Omental fat pad (tissue), 4 donors: Measurements from ENCODE around the gene LRP1. TPM values are rescaled to one million over a fixed set of nuclear protein-coding genes. Genes with fewer than 3 reads are reported as not detected.

Source experiments
- ATAC-seq: fragments of 150-250 bp; one replicate; pipeline ENCODE4 v1.9.1; 2016; ENCODE audit warnings: mild to moderate bottlenecking, moderate library complexity; ENCODE audit not compliant: low FRiP score
- DNase-seq: peaks from one replicate; pipeline ENCODE4 v3.0.0-alpha.2; 2019; ENCODE audit warnings: low spot score
- CTCF ChIP-seq, 3 donors: fragments of 450-650 bp; IDR thresholded peaks; one replicate each; pipeline ENCODE4 v1.5.1; 2016 to 2017; ENCODE audit warnings: antibody characterized with exemption in 3 of 3, mild to moderate bottlenecking in 3 of 3, moderate library complexity in 2 of 3
- total RNA-seq, 4 donors: library from RNA; depleted of rRNA; stranded (reverse); fragments of >200 nt; gene quantifications; one replicate each; pipeline ENCODE4 v1.1.0, GENCODE V29; 2016

Gene LRP1
- total RNA-seq, 4 donors from 2014 or later, result 312 to 592 (median 571) TPM

DNA sequence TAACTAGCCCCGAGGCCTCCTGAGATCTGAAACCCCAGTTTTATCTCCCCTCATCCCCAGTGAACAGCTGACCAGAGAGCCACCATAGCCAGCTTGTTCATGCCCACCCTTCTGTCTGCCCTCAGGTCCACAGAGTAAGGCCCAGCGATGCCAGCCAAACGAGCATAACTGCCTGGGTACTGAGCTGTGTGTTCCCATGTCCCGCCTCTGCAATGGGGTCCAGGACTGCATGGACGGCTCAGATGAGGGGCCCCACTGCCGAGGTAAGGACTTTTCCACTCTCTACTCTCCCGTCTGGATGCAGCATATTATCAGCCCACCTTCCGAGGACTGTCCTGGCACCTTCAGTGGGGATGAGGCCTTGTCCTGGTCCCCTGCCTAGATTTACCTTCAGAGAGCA, 13.0 kb downstream of the LRP1 start:
- TF ChIP-seq CTCF (IDR thresholded peaks at IDR 0.05), result no peak
- DNase-seq, result no peak
- ATAC-seq, result no peak

GRCh38 chr12:57142121-57142520, 13.8 kb downstream of the LRP1 start:
- ATAC-seq (no peak), DNase-seq (no peak)
- no peak for TF ChIP-seq CTCF (IDR thresholded peaks at IDR 0.05)

DNA sequence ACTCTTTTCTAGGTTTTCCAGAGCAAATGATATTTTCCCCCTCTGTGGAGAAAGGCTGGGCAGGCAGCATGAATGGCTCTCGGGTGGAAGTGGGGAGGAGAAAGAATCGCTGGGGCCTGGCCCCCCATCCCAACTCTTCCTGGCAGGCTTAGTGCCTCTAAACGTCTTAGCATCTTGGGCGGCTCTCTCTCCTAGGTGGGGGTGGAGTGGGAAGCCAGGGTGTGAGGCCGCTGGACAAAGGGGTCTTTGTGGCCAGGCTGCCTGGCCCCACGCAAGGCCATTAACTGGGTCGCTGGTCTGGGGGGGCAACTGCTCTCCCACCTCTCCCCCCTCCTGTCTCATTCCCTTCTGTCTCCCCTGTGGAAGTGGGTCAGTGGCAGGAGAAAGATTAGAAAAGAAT, 14.4 kb downstream of the LRP1 start:
- DNase-seq (no peak), ATAC-seq (no peak)
- no peak for TF ChIP-seq CTCF (IDR thresholded peaks at IDR 0.05)

DNA sequence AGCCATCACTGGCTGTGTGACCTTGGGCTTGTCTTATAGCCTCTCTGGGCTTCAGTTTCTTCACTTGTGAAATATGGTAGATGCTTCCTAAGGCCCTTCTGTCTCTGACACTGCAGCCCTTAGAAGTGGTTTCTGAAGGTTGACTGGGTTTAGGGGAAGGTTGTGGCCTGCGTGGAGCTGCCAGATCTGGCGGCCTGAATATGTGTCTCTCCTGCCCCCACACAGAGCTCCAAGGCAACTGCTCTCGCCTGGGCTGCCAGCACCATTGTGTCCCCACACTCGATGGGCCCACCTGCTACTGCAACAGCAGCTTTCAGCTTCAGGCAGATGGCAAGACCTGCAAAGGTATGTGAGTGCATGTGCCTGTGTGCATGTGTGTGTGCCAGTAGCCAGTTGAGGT, 15.2 kb downstream of the LRP1 start:
- TF ChIP-seq CTCF (IDR thresholded peaks at IDR 0.05), result no peak
- ATAC-seq, result no peak

GRCh38 chr12:57145460-57146059, 17.3 kb downstream of the LRP1 start:
- DNase-seq, result no peak
- no peak for TF ChIP-seq CTCF (IDR thresholded peaks at IDR 0.05)
- no peak for ATAC-seq

More for the DNA sequence above, 15.2 kb downstream of the LRP1 start:
- no peak for DNase-seq

DNA sequence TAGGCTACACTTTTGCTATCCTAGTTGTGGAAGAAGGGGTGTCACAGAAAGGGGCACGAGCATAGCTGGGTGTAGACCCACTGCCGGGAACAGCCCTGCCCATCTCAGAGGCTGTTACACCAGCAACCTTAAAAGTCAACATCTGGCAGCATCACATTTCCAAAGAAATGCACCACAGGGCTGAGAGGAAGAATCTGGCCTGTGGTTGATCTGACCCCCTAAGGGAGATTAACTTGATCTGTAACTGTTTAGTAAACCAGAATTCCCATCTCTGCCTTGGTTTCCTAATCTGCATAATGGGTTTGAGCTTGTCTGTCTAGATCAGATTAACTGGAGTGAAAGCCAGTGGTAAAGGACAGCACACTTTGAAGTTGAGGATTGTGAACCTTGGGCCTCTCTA, 17.8 kb downstream of the LRP1 start:
- no peak for DNase-seq
- no peak for TF ChIP-seq CTCF (IDR thresholded peaks at IDR 0.05)
- ATAC-seq, result no peak
